Measurements from ENCODE around the gene PRDM4. TPM values are rescaled to one million over a fixed set of nuclear protein-coding genes. Genes with fewer than 3 reads are reported as not detected.

The PRDM4 gene
- total and polyA plus RNA-seq, 2 of the 4 experiments (the other 2 are of a cell fraction): 20.1 to 26.7 TPM

GRCh38 chr12:107765316-107765715, 4.4 kb upstream of the PRDM4 start:
- ChIA-PET POLR2A (ENCODE audit: unreplicated experiment) (no interaction called here), CTCF (no interaction called here)
- dilution Hi-C loops (cut with HindIII; ENCODE audit: low sequenced_read_pairs, unreplicated experiment) (no loop called here), intact Hi-C loops (cut with micrococcal nuclease) (loop anchor here (1.0 kb wide), 1 partner anchor 115 kb away; no protein-coding TSS in a partner anchor), in situ Hi-C loops (cut with MboI; ENCODE audit: low sequenced_read_pairs) (no loop called here)
- Histone ChIP-seq H3K9me3 (ENCODE audit: control insufficient read depth, insufficient read depth, low read length) (no peaks in the 10 kb centered on the region), H2AFZ (replicated peaks; ENCODE audit: low read length, poor library complexity) (no peak overlapping the region), H3K4me3 (ENCODE audit: insufficient read depth, low read depth, low read length) (no peak overlapping the region), H3K4me1 (ENCODE audit: control insufficient read depth, insufficient read depth, low read length) (no peaks in the 10 kb centered on the region), H3K4ac (ENCODE audit: low read depth, low read length) (no peak overlapping the region), H3K9me1 (ENCODE audit: insufficient read depth, low read length) (0 out of 2 replicates have a peak, but pooled peaks cover 4% of the 10 kb centered on the region), H4K5ac (ENCODE audit: low read depth, low read length) (no peak overlapping the region), H3K27ac (ENCODE audit: insufficient read depth, low read length) (no peak overlapping the region), H2BK20ac (ENCODE audit: low read depth, low read length) (no peak overlapping the region), H3K79me1 (ENCODE audit: low read depth in 1 of 2, low read length in 2 of 2) (peaks cover under 1 to 2% of the 10 kb centered on the region in 2 experiments; a peak in 3 of 4 replicates), H3K9ac (ENCODE audit: low read depth, low read length) (no peak overlapping the region), H2BK15ac (ENCODE audit: low read depth, low read length) (no peak overlapping the region), H4K91ac (ENCODE audit: insufficient read depth, low read depth, low read length) (no peak overlapping the region), H2AK9ac (replicated peaks; ENCODE audit: low read depth, low read length, poor library complexity) (no peak overlapping the region), H4K20me1 (ENCODE audit: insufficient read depth, low read length) (0 out of 2 replicates have a peak, but pooled peaks cover under 1% of the 10 kb centered on the region), H3K27me3 (ENCODE audit: control insufficient read depth, insufficient read depth, low read length) (peaks cover 7% of the 10 kb centered on the region), H3K14ac (replicated peaks; ENCODE audit: low read depth, low read length) (no peak overlapping the region), H3K56ac (ENCODE audit: extremely low read depth, insufficient read depth, low read length) (no peak overlapping the region), H3K36me3 (ENCODE audit: control insufficient read depth, insufficient read depth, low read length) (no peaks in the 10 kb centered on the region), H2BK5ac (ENCODE audit: low read depth, low read length, poor library complexity, severe bottlenecking) (no peak overlapping the region), H3K4me2 (ENCODE audit: low read depth, low read length) (no peak overlapping the region), H2AK5ac (ENCODE audit: low read depth, low read length) (no peak overlapping the region), H3K18ac (ENCODE audit: low read depth, low read length) (no peak overlapping the region), H3K23ac (ENCODE audit: low read depth, low read length) (no peak overlapping the region), H2BK120ac (ENCODE audit: low read depth, low read length) (no peak overlapping the region), H4K8ac (ENCODE audit: low read depth in 2 of 2, low read length in 2 of 2) (no peak overlapping the region)
- WGBS, 2 experiments (ENCODE audit: extremely low coverage in 2 of 2, insufficient read length in 1 of 2): no CpG with 5 or more reads among the region's 1 CpG
- DNase-seq (no peak), ATAC-seq (ENCODE audit: low read depth) (no peak)
- no peak for TF ChIP-seq BHLHE40 (IDR thresholded peaks at IDR 0.05; ENCODE audit: low read depth, low read length)
- no peak for TF ChIP-seq MXI1 (IDR thresholded peaks at IDR 0.05; ENCODE audit: borderline replicate concordance, low read depth, low read length)
- TF ChIP-seq POLR2A (IDR thresholded peaks at IDR 0.05; ENCODE audit: low read depth, low read length): no peak
- TF ChIP-seq FOS (IDR thresholded peaks at IDR 0.05; ENCODE audit: low read depth, low read length): no peak
- no peak for TF ChIP-seq CEBPB (IDR thresholded peaks at IDR 0.05; ENCODE audit: low read depth, low read length)
- TF ChIP-seq MAZ (IDR thresholded peaks at IDR 0.05; ENCODE audit: borderline replicate concordance, low read depth, low read length): no peak
- no peak for TF ChIP-seq MAFK (IDR thresholded peaks at IDR 0.05; ENCODE audit: low read depth, low read length)
- TF ChIP-seq, protein P1, sequence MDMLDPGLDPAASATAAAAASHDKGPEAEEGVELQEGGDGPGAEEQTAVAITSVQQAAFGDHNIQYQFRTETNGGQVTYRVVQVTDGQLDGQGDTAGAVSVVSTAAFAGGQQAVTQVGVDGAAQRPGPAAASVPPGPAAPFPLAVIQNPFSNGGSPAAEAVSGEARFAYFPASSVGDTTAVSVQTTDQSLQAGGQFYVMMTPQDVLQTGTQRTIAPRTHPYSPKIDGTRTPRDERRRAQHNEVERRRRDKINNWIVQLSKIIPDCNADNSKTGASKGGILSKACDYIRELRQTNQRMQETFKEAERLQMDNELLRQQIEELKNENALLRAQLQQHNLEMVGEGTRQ (IDR thresholded peaks at IDR 0.05; ENCODE audit: low read depth, low read length): no peak
- BruUV-seq (replicated peaks): no TSS peak
